ENCODE results near the gene AHNAK2. TPM values are rescaled to one million over a fixed set of nuclear protein-coding genes. Genes with fewer than 3 reads are reported as not detected.

AHNAK2 gene
- total RNA-seq, 2 donors from 2014 or later: 5.1 to 21.5 TPM

DNA sequence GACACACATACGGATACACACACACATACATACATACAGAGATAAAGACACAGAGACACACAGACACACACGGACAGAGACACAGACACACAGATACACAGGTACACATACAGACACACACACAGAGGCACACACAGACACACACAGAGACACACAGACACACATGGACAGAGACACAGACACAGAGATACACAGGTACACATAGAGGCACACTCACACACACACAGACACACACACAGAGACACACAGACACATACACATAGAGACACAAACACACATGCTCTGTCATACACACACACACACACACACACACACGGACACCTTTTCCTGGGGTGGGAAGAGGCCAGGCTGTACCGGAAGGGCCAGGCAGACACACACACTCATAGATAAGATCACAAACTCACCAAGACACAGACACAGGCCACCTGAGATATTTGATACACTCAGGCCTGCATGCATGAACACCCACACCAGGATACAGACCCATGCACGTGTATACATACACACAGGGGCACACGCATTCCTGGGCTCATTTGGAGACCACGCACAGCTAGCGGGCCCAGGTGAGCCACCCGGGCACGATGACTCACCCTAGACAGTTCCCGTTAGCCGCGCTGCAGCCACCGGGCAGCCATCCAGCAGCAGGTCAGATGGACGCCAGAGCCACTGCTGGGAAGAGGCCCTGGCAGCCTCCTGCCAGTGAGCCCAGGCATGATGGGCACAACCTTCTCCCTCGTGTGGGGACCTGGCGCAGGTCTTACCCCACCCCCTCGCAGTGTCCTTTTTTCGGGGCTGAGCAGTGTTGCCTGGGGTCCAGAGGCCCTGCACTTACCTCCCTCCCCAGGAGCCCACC is 1.8 kb upstream of the AHNAK2 start:
- no peak overlapping the region for H3K27ac ChIP-seq
- intact Hi-C loops (cut with DNase I): loop anchor here (5.0 kb wide), 1 partner anchor 37 kb away; no protein-coding TSS in a partner anchor

DNA sequence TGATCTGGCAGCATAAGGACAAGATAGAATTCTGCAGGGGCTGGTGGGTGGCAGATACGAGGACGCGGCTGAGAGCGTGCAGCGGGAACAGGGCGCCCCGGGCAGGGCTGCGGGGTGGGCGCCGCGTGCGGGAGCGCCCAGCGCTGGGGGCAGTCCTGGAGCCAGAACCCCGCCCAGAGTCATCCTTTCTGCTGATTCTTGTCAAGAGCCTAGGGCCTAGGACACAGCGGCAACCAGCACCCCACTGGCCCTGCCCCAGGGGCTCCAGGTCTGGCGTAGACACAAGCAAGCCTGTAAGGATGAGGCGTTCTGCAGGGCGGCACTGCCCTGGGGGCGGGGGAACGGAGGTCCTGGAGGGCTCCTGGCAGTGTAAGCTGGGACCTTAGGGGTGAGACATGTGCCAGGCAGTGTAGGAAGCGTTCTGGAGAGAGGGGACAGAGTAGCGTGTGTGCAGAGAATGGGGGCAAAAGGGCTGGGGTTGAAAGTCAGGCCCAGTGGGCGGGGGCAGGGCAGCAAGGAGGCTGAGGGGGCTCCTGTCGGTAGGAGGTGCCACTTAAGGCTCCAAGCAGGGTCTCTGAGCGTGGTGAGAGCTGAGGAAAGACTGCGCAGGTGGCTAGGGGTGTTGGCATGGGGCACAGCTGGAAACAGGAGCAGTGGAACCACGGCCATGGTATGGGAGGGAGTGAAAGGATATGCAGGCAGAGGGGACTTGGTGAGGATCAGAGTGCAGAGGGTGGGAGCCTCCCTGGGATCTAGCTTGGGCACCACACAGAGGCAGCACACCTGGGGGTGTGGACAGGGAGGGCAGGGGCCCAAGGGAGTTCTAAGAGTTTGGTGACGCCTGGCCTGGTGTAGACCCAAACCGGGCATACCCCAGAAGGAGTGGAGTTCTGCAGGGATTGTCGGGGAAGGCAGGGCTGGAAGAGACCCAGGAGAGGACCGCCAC is 845 bp upstream of the AHNAK2 start:
- DNase-seq: peak; percentile 20
- Histone ChIP-seq H3K27me3 (peaks cover 22% of the 10 kb centered on the region), H3K4me1 (peaks cover 22% of the 10 kb centered on the region), H3K27ac (no peak overlapping the region), H3K4me3 (peak overlapping the region; percentile 3), H3K36me3 (no peaks in the 10 kb centered on the region), H3K9ac (ENCODE audit: low read depth in 2 of 2, low read length in 2 of 2) (peak overlapping the region in 1 of 2 donors; percentile 2), H3K9me3 (no peaks in the 10 kb centered on the region)
- intact Hi-C loops (cut with DNase I): no loop called here
- TF ChIP-seq, protein P1, sequence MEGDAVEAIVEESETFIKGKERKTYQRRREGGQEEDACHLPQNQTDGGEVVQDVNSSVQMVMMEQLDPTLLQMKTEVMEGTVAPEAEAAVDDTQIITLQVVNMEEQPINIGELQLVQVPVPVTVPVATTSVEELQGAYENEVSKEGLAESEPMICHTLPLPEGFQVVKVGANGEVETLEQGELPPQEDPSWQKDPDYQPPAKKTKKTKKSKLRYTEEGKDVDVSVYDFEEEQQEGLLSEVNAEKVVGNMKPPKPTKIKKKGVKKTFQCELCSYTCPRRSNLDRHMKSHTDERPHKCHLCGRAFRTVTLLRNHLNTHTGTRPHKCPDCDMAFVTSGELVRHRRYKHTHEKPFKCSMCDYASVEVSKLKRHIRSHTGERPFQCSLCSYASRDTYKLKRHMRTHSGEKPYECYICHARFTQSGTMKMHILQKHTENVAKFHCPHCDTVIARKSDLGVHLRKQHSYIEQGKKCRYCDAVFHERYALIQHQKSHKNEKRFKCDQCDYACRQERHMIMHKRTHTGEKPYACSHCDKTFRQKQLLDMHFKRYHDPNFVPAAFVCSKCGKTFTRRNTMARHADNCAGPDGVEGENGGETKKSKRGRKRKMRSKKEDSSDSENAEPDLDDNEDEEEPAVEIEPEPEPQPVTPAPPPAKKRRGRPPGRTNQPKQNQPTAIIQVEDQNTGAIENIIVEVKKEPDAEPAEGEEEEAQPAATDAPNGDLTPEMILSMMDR (IDR thresholded peaks at IDR 0.05): no peak

More for the DNA sequence above, 1.8 kb upstream of the AHNAK2 start:
- Histone ChIP-seq H3K4me1 (peaks cover 22% of the 10 kb centered on the region), H3K9me3 (no peaks in the 10 kb centered on the region), H3K9ac (ENCODE audit: low read depth in 2 of 2, low read length in 2 of 2) (no peak overlapping the region), H3K36me3 (no peaks in the 10 kb centered on the region), H3K27me3 (peaks cover 22% of the 10 kb centered on the region), H3K4me3 (no peak overlapping the region)
- TF ChIP-seq, protein P1 (IDR thresholded peaks at IDR 0.05): no peak
- peak; percentile 20 for DNase-seq

DNA sequence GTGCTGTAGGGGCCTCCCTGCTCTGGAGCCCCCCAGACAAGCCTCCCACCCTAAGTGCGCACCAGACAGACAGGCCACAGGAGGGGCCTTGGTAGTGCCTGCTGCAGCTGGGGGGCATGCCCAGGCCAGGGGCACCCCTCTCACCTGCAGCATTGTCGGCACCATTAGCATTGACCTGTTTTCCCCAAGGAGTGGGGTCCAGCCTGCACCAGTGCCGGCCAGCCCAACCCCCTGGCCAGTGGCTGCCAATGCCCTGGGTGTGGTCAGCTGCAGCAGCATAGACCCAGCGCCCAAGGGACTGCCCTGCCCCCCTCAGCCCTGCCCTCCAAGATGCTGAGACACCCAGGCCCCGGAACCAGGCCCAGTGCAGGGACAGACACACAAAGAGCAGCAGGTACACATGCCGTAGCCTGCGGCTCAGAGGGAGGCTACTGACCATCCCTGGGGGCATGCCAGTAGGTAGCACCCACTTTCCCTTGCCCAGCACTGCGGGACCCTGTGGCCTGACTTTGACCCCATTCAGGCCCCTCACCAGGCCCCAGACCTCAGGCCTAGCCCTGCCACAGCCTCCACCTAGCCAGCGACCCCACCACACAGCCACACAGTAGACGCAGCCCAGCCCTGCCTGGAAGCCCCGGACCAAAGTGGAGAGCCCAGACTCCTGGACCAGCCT is 1.0 kb downstream of the AHNAK2 start:
- Histone ChIP-seq H3K4me3 (peak overlapping the region; percentile 39), H3K27ac (no peak overlapping the region), H3K27me3 (peaks cover 22% of the 10 kb centered on the region), H3K4me1 (peaks cover 35% of the 10 kb centered on the region), H3K9me3 (no peaks in the 10 kb centered on the region), H3K36me3 (no peaks in the 10 kb centered on the region), H3K9ac (ENCODE audit: low read depth in 2 of 2, low read length in 2 of 2) (no peak overlapping the region)
- intact Hi-C loops (cut with DNase I): loop anchor here (2.0 kb wide), 1 partner anchor 68 kb away; no protein-coding TSS in a partner anchor
- TF ChIP-seq, protein P1 (IDR thresholded peaks at IDR 0.05): no peak
- no peak for DNase-seq

DNA sequence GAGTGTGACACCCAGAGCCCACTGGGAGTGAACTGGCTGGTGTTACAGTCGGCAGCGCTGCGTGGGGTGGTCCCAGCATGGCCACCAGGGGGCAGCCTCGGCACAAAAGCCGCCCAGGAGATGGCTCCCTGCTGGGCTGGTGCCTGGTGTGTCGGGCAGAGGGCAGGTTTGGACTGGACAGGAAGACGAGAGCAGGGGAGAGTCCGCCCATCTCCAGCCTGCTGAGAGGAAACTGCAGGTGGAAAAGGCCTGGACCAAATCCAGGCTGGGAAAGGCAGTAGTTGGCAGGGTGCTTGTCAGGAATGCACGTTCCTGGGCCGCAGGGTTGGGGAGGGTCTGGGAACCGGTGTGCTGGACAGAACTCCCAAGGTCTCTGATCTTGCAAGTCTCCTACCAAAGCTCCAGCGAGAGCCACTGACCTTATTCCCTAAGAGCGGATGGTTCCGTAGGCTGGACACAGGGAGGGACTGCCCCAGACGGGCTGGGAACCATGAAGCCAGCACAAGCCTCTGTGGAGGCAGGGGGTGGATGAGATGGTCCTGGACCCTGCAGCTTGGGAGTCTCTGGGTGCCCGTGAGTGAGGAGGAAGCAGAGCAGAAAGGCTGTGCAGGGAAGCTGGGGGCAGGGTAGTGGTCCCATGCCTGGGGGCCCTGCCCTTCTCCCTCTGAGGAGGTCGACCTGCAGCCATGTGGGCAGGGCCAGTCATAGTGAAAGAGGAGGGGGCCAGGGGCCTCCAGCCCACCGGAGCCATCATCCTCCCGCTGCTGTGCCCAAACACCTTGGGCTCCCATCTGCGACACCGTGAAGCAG is 1.8 kb downstream of the AHNAK2 start:
- Histone ChIP-seq H3K9ac (ENCODE audit: low read depth in 2 of 2, low read length in 2 of 2) (no peak overlapping the region), H3K27ac (no peak overlapping the region)
- intact Hi-C loops (cut with DNase I): loop anchor here (2.0 kb wide), 1 partner anchor 68 kb away; no protein-coding TSS in a partner anchor

More for the DNA sequence above, 1.8 kb downstream of the AHNAK2 start:
- peak; percentile 91 for DNase-seq
- TF ChIP-seq, protein P1 (IDR thresholded peaks at IDR 0.05): peak; percentile 87
- H3K4me3 ChIP-seq: no peak overlapping the region
- peaks cover 22% of the 10 kb centered on the region for H3K27me3 ChIP-seq
- no peaks in the 10 kb centered on the region for H3K36me3 ChIP-seq
- no peaks in the 10 kb centered on the region for H3K9me3 ChIP-seq
- peaks cover 40% of the 10 kb centered on the region for H3K4me1 ChIP-seq

All from colonic mucosa (tissue), 4 donors.